GM19328 (cell line): Measurements from ENCODE around the gene RAMP3.
A peak's percentile ranks its signal among the peaks of the same experiment; 100 is the strongest.
"Not testable (repeated sequence)": the region's sequence is repeated elsewhere in the genome, so short reads cannot be mapped to it uniquely, and the experiment has no call there.

Experiments used
- ATAC-seq: cut with Tn5 transposase; IDR thresholded peaks from one replicate; pipeline ENCODE4 v1.9.1; 2021; ENCODE audit warnings: mild to moderate bottlenecking, moderate library complexity; ENCODE audit not compliant: unreplicated experiment

Gene RAMP3, protein sequence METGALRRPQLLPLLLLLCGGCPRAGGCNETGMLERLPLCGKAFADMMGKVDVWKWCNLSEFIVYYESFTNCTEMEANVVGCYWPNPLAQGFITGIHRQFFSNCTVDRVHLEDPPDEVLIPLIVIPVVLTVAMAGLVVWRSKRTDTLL

DNA sequence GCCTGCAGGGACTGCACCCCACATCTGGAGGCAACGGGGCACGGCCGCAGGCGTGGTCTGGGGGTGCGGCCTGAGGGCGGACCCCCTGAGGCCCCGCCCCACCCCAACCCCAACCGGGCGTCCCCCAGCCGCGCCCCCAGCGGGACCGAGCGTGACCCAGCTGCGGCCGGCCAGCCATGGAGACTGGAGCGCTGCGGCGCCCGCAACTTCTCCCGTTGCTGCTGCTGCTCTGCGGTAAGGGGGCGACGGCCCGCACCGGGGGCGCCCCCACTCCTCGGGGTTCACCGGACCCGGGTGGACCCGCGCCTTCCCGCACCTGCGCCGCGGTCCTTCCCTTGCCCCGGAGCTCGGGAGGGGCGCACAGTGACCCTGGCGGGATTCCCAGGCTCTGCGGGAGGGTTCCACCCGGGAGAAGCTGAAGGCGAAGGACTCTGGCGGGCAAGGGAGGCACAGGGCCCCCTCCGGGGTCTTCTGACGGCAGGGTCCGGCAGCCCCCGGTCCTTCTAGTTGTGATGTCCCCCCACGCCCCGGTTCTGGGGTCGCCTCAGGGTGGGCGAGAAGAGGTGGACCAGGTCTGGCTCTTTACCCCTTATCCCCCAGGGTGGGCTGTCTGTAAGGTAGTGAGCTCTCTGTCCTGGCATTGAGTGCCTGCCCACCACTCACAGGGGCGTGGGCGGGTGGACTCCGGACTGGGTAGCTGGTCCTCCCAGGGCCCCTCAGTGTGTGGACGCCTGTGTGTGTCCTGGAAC is at the start of gene RAMP3:
TSS of gene RAMP3 (plus strand) at position 139 of the 749 bp plus-strand sequence. CDS start at position 177, 38 bp downstream.
- no peak for ATAC-seq

DNA sequence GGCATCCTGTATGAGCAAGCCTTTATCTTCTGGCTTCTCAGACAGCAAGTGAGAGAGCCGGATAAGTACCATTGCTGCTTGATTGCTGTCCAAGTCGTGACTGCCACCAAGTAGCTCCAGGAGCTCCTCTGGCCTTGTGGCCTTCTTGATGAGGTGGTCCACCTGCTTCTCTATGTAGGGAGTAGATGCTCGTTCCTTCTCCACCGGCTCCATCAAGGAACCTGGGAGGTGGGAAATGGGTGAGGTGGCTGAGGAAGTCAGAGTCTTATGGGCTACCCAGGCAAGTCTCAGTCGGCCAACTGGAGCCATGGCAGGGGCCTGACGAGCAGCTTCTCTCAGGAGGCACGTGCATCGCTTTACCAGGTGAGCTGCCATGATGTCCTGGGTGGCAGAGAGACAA is 48.7 kb upstream of the RAMP3 start:
- no peak for ATAC-seq

DNA sequence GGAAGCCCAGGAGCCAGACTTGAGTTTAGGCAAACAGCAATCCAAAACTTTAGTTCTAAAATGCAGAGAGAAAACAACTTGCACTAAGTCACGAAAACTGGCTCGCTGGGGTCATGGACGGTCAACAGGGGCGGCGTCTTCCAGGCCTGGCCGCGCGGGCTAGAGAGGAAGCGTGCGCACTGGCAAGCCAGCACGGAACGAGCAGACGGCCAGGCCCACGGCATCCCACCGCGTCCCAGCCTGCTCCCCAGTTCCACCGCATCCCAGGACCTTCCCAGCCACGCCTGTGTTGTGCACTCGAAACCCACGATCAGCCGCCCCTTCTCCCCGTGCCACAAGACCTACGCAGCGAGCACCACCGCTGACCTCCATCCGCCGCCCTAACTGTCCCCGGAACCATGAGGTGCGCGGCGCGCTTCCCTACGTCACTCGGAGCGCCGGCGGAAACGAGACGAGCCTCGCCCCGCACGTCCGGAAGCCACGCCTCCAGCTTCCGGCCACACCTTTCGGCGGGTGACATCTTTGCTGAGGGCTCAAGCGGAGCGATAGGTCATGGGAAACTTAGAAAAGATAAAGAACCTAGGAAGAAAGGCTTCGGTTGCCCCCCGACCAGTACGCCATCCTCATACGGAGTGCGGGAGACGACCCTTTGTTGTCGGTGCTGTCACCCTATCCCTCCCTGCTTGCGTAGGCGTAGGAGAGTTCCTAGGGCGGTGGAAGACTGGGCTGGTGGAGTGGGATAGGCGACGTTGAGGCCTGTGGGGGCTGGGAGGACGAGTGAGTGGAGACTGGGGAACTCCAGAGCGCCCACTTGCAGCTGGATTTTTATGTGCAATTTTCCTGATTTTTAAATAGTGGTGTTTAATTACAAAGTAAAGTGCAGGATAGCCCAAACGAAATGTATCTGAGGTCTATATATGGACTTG is 46.0 kb upstream of the RAMP3 start, which contains the start of gene TBRG4:
TSS of gene TBRG4 (minus strand) at position 400 of the 926 bp plus-strand sequence. CDS start 2,460 bp downstream, outside the sequence.
- ATAC-seq, result peak; percentile 91

DNA sequence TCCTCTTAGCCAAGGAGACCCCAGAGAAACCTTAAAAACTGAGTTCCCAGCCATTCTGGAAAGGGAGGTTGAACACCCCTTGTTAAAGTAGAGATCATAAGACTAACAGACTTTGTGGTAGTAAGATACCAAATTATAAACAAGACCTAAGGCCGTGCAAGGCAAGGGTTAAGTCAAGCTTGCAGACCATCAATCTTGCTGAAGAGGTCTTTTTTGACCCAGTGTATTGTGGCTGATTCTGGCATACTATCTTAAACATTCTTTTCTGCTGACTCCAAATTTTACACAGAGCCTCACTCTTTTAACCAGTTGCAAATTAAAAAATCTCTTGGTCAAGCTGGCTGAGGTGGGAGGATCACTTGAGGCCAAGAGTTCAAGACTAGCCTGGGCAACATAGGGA is 44.9 kb upstream of the RAMP3 start:
- ATAC-seq, result no peak

DNA sequence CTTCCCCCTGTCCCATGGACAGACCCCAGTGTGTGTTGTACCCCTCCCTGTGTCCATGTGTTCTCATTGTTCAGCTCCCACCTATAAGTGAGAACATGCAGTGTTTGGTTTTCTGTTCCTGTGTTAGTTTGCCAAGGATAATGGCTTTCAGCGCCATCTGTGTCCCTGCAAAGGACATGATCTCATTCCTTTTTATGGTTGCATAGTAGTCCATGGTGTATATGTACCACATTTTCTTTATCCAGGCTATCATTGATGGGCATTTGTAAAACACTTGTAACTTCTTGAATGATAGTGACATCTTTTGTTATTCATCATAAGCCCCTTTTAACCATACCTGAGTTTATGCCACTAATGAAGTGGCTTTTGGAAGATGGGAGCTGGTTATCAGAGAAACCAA is 43.3 kb upstream of the RAMP3 start:
- ATAC-seq, result not testable (repeated sequence)

DNA sequence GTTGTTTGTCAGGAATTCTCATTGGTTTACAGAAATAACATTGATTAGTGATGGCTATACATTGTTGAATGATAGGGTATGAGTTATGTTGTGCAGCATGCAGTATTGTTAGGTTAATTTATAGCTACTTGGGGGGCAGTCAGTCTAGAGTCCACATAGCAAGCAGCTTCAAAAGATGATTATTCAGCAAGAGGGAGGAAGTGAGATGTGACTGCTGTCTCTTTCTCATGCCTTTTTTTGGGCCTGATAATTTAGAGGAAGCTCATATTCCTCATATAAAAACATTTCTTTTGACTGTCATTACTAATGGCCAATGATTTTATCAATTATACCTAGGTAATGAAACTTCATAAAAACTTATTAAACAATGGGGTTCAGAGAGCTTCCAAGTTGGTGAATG is 42.7 kb upstream of the RAMP3 start:
- no peak for ATAC-seq

DNA sequence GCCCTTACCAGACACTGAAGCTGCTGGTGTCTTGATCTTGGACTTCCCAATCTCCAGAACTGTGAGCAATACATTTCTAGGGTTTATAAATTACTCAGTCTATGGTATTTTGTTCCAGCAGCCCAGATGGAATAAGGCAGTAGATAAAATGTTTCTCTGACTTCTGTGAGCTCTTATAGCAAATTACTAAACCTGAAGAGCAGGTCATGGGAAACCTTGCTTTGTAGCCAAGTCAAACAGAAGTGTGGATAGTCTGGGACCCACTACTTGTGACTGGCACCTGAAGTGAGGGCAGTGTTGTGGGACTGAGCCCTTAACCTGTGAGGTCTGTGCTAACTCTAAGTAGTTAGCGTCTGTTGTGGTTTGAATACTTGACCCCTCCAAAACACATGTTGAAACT is 41.5 kb upstream of the RAMP3 start:
- no peak for ATAC-seq

DNA sequence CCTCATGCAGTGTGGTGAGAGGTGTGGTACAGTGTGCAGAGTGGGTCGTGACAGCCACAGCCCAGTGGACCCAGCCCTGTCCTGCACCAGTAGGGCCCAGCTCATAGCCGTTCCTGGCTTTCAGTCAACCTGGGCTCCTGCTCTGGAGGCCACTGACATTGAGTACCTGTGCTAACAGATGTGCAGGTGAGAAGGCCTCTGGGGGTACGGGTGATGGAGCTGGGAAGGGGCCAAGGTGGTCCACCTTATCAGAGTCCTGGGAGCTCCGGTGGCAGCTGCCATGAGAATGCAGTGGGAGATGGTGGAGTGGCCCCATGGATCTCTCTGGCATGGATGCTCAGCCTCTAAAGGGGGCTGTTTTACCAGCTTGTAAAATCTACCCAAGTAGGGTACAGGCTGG is 40.0 kb upstream of the RAMP3 start:
- no peak for ATAC-seq

DNA sequence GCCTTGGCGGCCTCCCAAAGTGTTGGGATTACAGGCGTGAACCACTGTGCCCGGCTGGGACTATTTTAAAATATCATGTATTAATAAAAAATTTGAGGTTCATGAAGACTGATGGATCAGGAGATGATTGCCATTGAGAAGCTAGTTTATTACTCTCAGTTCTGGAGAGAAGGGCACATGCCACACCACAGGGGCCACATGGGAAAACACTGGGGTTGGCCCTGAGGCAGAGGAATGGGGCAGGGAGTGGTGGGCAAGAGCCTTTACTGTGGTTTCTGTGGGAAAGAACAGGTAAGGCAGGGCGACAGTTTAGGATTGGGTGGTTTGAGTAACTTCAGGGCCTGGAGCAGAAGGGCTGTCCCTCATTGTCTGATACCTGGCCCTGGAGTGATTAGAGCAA is 39.3 kb upstream of the RAMP3 start:
- ATAC-seq, result no peak

DNA sequence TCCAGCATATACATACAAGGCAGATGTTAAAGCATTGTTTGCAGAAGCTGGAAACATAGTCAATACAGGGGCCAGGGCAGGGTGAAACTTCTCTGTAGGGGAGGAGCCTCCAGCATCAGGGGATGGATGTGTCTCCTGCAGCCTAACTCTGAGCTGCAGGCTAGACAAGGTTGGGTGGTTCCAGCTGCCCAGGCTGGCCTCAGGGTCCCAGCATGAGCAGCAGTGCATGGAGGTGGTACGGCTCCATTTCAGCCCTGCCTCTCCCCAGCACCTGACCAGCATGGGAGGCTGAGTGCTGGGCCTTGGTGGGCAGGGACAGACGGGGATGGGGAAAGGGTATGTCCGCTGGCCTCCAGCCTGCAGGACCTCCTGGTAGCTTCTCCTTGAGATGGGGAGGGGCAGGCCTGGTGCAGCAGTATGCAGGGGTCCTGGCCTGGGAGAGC is 38.7 kb upstream of the RAMP3 start:
- no peak for ATAC-seq

DNA sequence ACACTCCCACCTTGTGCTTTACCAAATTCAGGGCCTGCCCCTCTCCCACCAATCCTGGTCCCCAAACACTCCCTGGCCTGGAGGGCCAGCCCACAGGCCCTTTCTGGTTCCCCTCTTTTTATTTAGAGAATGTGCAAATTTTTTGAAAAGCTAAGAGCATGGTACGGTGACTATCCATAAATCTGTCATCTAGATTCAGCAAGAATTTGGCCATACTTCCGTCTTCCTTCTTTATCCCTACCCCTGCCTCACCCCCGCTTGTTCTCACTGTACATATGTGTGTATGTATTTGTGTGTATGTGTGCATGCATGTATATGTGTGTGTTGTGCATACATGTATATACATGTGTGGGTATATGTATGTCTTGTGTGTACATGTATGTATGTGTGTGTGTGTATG is 38.0 kb upstream of the RAMP3 start:
- ATAC-seq, result no peak

DNA sequence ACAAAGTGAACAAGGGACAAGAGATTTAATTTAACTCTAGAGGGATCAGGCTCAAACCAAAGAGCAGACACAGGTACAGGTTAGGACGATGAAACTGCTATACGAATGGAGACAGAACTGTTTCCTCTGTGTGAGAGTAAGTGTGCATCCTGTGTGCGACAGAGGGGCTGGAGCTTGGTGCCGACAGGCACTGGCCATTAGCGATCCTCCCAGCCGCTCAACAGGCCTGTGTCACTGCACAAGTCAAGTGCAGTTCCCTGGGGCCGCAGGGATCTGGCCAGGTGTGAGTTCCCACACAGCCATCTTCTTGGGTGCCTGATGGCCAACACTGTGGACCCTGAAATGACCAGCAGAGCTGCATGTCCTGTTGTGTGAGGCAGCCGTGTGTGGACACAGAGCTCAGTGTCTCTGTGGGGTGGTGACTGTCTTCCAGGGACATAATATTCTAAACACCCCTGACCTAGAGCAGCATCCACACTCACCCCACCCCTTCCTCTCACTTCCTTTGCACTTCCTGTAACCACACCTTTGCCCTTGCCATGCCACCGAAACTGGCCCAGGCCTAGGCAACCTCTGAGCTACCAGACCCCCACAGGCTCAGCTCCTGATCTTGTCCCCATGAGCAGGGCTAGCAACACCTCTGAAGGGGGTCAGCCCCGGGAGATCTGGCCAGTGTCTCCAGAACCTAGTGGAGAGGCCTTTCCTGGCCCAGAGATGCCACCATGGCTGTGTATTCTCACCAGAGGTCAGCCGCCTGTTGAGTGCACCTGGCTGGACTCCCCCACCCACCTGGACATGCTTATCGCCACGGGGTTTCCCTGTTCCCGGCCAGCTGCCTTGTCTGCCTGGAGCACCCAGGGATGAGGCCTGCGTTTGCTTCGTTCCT is 34.4 kb upstream of the RAMP3 start:
- no peak for ATAC-seq

DNA sequence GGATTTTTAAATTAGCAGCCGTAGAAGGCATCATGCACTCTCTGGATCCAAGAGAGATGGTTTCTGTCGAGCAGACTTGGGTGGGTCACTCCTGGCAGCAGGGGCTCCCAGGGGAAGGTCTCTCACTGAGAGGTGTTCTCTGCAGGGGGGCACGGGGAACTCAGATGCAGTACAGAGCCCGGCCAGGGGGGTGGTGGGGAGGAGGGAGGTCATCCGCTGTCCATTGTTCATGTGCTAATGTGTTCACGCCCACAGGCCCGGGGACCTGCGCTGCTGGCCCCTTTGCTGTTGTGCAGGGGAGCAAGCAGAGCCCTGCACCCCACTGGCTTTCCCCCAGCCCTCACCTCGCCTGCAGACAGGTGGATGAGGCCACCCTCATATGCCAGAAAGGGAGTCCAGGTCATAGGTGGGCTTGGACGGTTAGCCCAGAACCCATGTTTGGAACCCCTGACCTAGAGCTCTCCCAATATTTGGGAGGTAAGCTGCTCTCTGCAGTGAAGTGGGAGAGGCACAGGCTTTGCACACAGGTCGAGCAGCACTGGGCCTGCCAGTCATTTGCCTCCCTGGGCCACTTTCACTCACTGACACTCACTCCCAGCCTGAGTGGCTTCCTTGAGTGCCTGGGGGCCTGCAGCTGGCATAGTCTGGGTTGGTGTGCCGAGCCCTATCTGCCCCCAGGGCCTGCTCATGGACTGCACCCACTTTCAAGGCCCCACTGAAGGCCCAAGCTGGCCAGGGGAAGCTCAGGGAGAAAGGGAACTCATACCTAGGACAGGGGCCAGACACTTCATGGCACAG is 33.5 kb upstream of the RAMP3 start:
- no peak for ATAC-seq

DNA sequence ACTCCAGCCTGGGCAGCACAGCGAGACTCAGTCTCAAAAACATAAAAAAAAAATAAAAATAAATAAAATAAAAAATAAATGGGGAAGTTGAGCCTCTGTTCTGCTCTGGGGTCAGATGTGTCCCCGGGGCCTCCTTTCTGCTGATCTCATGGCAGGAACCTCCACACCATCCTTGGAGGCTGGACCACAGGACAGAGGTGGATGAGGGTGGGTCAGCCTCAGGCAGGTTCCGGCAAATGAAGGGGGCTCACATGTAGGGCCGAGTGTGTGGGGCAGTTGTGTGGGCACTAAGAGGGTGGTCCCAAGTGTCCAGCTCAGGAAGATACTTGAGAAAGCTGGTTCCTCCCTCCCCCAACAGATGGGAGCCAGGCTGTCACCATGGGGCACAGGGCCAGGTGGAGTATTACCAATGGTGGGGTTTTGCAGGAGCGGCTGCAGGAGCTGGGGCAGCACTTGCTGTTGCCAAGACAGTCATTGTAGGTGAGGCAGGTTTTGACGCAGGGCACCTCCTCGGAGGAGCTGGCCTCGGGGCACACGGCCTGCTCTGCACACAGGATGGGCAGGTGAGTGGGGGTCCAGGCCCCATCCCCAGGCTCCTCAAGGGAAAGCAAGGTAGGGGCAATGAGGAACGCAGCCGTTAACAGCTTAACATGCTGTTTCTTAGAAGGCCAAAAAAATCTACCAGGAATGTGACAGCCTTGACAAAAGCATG is 32.2 kb upstream of the RAMP3 start:
- no peak for ATAC-seq

DNA sequence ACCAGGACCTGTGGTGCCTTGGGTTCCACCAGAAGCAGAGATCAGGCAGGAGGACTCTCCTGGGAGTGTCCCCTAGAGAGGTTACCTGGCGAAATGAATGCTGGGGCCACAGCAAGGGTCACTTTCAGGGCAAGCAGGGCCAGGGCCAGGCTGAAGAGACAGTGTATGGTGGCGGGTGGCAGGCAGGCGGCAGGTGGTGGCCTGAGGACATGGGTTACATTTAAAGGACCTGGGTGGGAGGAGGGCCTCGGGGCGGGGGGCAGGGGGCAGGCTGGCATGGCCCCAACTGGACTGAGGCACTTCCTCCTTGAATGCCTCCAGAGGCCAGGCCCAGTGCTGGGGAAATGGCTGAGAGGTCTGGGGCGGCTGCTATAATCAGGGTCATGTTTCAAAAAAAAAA is 31.4 kb upstream of the RAMP3 start:
- ATAC-seq, result no peak

DNA sequence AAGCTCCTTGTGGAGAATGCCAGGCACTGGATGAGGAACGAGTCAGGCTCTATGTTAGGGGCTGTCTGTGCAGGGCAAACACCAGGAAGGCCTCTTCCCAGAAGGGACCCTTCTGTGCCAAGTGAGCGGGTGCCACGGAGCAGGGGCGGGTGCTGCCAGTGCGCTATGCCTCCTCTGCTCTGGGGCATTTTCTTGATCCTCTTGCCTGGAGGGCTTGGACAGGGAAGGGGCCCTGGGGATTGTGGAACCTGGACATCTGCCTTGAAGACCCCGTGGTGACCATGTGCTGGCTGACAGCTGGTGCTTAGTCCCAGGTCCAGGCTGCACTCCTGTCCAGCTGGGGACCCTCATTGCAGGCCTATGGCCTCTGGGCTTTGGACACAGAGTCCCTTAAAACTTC is 30.7 kb upstream of the RAMP3 start:
- no peak for ATAC-seq

DNA sequence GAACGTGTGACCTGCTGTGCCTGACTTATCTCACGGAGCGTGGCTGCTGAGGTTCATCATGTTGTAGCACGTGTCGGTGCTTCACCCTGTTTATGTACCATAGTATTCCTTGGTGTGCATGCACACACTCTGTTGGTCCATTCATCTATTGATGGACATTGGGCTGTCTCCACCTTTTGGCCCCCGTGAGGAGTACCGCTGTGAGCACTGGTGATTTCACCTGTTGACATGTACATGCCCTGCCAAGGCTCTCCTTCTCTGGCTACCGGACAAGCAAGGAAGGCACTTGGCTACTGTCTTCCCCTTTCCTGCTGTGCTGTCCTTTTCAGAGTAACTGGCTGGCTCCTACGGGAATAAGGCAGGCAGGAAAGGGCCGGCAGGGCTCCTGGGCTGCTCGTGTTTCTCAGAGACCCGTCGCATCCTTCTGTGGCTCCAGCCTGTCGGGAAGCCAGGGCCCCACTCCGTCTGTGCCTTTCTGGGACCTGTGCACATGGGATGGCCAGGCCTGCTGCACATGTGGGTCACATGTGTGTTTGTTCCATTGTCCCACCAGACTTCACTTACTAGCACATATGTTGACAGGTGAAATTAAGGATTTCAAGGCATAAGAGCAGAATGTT is 28.3 kb upstream of the RAMP3 start:
- ATAC-seq, result no peak

DNA sequence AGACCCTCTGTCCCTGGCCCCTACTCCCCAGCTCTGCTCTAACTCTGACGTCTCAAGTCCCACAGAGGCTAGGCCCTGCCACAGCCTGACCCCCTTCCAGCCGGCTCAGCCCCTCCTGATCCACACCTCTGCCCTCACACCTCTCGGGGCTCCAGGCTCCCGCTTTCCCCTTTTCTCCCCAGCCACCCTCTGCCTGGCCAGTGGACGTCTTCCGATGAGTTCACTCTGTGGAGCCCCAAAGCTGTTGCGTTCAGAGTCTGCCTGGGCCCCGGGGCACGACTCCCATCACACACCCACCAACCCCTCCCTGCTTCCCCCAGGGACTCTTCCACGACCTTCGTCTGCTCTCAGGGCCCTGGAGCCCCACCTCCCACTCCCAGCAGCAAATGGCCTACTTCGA is 27.7 kb upstream of the RAMP3 start:
- ATAC-seq, result no peak

DNA sequence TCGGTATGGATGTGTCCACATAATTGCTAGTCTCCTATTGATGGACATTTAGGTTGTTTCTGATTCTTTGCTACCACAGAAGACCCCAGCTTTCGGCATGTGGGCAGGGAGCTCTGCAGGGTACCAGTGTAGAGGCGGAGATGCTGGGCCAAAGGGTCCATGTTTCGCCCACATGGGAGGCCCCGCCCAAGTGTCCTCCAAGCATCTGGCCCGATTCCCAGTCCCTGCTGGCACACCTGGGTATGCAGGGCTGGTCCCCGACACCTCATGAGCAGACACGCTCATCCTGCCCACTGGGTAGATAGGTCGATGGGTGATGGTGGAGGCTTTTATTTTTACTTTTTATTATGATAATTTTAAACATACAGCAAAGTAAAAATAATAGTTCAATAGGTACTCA is 26.7 kb upstream of the RAMP3 start:
- ATAC-seq, result no peak
